GM21723 (cell line): ENCODE results near the gene UBN1.
"Not testable (repeated sequence)": the region's sequence is repeated elsewhere in the genome, so short reads cannot be mapped to it uniquely, and the experiment has no call there.

Experiments
- ATAC-seq: cut with Tn5 transposase; IDR thresholded peaks from one replicate; pipeline ENCODE4 v1.9.1; 2021; ENCODE audit warnings: mild to moderate bottlenecking, moderate library complexity; ENCODE audit not compliant: unreplicated experiment

UBN1 gene

GRCh38 chr16:4925293-4925607 lies 78.0 kb downstream of the UBN1 start:
- no peak for ATAC-seq

- ATAC-seq = no peak
These were observed 78.5 kb downstream of the UBN1 start for GRCh38 chr16:4925791-4926190.

- no peak for ATAC-seq
These were observed 79.6 kb downstream of the UBN1 start for GRCh38 chr16:4926928-4927327.

- no peak for ATAC-seq
These were observed 80.4 kb downstream of the UBN1 start for GRCh38 chr16:4927661-4928060.

GRCh38 chr16:4928227-4928626 lies 80.9 kb downstream of the UBN1 start:
- ATAC-seq = no peak

- not testable (repeated sequence) for ATAC-seq
These were observed 82.3 kb downstream of the UBN1 start for GRCh38 chr16:4929619-4930018.

- ATAC-seq = no peak
These were observed 84.1 kb downstream of the UBN1 start for GRCh38 chr16:4931381-4931780.
